DND-41 (cell line): ENCODE results near the gene POLG2.

Experiments used
- EZH2 ChIP-seq: IDR thresholded peaks from 3 replicates; pipeline ENCODE4 v1.6.1; 2012; ENCODE audit warnings: borderline replicate concordance, low read depth, mild to moderate bottlenecking, moderate library complexity, low read length, inconsistent platforms; ENCODE audit not compliant: severe bottlenecking
- TF ChIP-seq, protein P1 (sequence below): IDR thresholded peaks from 2 replicates; pipeline ENCODE4 v1.5.1; 2012; ENCODE audit warnings: borderline replicate concordance, low read length, moderate library complexity, mild to moderate bottlenecking; ENCODE audit not compliant: poor library complexity, severe bottlenecking; ENCODE audit errors: extremely low read depth

DNA sequence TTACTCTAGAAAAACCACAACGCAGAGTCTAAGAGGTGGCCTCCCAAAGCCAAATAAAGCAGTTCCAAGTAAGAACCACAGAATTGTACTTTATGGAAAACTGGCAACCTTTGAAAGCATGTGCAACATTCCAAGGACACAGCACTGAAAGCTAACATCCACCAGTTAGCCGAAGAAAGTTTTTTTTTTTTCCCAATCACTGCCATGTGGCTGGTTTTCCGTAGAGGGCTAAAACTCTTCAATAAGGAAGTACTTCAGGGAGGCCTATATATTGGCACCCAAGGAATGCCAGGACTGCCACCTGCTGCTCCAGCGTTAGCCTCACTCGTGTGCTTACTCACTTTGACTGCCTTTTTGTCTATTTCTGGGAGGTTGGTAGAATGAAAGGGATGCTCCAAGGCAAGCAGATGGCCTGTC is 35.1 kb upstream of the POLG2 start:
- no peak for TF ChIP-seq EZH2
- TF ChIP-seq, protein P1, sequence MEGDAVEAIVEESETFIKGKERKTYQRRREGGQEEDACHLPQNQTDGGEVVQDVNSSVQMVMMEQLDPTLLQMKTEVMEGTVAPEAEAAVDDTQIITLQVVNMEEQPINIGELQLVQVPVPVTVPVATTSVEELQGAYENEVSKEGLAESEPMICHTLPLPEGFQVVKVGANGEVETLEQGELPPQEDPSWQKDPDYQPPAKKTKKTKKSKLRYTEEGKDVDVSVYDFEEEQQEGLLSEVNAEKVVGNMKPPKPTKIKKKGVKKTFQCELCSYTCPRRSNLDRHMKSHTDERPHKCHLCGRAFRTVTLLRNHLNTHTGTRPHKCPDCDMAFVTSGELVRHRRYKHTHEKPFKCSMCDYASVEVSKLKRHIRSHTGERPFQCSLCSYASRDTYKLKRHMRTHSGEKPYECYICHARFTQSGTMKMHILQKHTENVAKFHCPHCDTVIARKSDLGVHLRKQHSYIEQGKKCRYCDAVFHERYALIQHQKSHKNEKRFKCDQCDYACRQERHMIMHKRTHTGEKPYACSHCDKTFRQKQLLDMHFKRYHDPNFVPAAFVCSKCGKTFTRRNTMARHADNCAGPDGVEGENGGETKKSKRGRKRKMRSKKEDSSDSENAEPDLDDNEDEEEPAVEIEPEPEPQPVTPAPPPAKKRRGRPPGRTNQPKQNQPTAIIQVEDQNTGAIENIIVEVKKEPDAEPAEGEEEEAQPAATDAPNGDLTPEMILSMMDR: no peak
